GM18499 (cell line): ENCODE data around the gene KNL1.

Experiments
- ATAC-seq: cut with Tn5 transposase; IDR thresholded peaks from one replicate; pipeline ENCODE4 v1.9.1; 2021; ENCODE audit warnings: moderate number of reproducible peaks; ENCODE audit not compliant: insufficient read depth, unreplicated experiment

The KNL1 gene

GRCh38 chr15:40582726-40583246 is 11.3 kb upstream of the KNL1 start:
- ATAC-seq: no peak

GRCh38 chr15:40584191-40584590 is 9.9 kb upstream of the KNL1 start:
- no peak for ATAC-seq

DNA sequence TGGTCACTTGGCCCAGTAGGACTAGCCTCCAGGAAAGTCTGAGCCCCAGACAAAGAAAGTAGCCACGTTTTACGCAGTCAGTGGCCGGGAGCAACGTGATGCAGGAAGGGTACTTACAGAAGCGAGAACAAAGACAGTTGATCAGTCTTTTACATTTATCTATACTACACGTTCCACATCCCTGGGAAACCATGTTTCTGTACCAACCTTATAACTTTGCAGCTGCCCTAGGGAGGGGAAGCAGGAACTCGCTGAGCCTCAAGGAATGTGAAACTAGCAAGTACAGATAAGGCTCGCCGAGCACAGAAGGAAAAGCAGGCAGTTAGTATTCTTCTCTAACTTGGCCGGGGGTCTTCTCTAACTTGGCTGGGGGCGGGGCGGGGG is 3.4 kb upstream of the KNL1 start:
- ATAC-seq: no peak

GRCh38 chr15:40591389-40591788 is 2.7 kb upstream of the KNL1 start:
- no peak for ATAC-seq

GRCh38 chr15:40593165-40593564 is 884 bp upstream of the KNL1 start:
- no peak for ATAC-seq

DNA sequence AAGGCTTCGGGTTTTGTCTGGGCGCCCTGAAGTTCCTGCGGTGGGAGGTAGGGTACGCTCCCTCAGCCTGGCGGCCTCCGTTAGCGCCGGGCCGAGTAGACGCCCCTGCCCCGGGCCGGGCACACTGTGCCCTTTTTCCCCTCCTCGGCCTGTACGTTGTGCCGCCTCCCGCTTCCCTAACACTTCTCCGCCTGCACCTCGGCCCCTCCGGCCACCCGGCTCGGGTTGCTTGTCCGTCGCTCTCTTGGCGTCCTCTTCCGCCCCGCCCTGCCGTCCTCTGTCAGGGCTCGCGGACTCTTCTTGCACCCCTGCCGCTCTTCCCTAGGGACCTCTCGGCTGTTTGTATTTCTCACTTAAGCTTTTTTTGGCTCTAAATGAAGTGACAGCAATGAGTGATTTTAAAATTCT is 384 bp downstream of the KNL1 start:
- peak; percentile 23 for ATAC-seq

DNA sequence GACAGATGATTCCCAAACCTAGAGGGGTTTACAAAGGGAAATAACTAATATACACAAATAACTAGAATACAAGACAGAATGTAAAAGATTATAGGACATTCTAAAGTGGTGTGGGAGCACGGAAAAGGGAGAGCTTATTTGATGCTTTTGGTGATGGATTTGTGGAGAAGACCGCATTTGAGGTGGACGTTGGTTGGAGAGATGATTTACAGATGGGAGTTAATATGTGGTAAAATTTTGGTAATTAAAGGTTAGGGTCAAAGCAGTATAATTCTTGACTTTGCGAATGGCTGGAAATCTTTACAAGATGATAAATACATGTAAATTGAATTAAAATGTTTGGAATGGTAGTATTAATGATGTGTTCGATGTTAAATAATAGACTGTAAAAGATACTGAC is 1.2 kb downstream of the KNL1 start:
- ATAC-seq: no peak

DNA sequence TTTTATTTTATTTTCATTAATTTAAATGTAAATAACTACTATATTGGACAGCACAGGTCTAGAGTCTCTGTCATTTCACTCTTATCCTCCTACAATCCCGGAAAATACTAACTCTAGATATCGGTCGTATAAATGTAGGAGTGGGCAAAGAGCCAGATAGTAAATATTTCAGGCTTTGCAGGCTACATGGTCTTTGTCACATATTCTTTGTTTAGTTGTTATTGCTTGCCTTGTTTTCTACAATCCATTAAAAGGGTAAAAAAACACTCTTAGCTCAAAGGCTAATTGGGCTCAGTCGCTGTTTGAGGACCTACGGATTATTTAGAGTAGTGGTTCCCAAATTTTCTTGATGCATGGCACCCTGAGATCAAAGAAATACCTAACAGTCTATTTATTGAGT is 1.7 kb downstream of the KNL1 start:
- no peak for ATAC-seq

DNA sequence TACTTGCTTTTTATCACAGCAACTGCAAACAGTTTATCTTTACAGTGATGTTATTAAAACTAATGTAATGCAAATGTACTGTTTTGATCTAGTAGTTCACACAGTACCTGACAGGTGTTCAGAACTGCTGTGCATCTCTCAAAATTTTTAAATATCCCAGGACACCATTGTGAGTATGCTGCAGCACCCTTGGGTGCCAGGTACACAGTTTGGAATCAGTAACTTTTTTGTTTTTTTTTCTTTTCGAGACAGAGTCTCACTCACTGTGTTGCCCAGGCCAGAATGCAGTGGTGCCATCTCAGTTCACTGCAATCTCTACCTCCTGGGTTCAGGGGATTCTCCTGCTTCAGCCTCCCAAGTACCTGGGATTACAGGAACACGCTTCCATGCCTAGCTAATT is 3.0 kb downstream of the KNL1 start:
- ATAC-seq: no peak

DNA sequence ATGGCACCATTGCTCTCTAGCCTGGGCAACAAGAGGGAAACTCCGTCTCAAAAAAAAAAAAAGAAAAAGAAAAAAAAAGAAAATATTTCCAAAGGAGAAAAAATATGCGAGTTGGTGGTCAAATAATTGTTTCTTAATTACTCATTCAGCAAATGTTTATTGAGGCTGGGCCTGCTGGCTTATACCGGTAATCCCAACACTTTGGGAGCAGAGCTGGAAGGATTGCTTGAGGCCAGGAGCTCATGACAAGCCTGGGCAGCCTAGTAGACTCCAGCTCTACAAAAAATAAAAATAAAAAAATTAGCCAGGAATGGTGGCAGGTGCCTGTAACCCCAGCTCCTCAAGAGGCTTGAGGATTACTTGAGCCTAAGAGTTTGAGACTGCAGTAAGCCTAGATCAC is 4.1 kb downstream of the KNL1 start:
- no peak for ATAC-seq

DNA sequence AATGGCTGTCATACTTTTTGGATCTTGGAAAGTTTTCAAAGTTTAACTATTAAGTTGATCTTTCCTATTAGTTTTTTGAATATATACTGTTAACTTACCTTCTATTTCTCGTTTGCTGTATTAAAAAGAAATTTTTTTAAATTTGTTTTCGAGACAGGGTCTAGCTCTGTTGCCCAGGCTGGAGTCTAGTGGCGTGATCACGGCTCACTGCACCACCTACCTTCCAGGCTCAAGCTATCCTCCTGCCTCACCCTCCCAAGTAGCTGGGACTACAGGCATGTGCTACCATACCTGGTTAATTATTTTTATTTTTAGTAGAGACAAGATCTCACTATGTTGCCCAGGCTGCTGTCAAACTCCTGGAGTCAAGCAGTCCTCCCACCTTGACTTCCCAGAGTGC is 4.6 kb downstream of the KNL1 start:
- no peak for ATAC-seq

GRCh38 chr15:40600956-40601355 is 6.9 kb downstream of the KNL1 start:
- no peak for ATAC-seq

- ATAC-seq: no peak
Measured at GRCh38 chr15:40603935-40604334, 9.9 kb downstream of the KNL1 start.

DNA sequence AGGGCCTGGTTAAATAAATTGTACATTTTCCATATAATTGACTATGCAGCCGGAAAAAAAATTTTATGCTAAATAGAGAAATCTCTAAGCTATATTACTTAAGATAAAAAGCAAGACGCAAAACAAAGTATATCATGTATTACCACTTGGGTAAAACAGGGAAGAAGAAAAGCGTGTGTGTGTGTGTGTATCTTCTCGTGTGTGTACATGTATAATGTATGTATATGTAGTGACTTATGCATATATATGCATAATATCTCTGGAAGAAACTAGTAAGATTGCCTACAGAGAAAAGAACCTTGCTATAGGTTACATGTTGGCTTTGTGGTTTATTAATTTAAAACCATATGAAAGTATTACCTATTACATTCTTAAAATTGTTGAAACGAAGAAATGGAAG is 19.0 kb downstream of the KNL1 start:
- no peak for ATAC-seq

- no peak for ATAC-seq
Measured at GRCh38 chr15:40618023-40618422, 24.0 kb downstream of the KNL1 start.

- no peak for ATAC-seq
Measured at GRCh38 chr15:40618906-40619305, 24.9 kb downstream of the KNL1 start.

DNA sequence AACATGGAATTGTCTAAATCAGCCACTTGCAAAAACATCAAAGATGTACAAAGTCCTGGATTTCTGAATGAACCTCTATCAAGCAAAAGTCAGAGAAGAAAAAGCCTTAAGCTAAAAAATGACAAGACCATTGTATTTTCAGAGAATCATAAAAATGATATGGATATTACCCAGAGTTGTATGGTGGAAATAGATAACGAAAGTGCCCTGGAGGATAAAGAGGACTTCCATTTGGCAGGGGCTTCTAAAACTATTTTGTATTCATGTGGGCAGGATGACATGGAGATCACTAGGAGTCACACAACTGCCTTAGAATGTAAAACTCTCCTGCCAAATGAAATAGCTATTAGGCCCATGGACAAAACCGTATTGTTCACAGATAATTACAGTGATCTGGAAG is 29.3 kb downstream of the KNL1 start:
- ATAC-seq: no peak

DNA sequence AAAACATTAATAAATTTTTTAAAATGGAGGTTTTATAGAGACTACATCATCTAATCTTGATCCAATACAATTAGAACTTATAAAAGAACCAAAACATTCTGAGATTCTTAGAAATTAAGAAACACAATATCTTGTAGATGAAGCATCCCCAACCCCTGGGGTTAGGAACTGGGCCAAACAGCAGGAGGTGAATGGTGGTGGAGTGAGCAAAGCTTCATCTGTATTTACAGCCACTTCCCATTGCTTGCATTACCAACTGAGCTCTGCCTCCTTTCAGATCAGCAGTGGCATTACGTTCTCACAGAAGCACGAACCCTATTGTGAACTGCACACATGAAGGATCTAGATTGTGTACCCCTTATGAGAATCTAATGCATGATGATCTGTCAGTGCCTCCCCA is 36.3 kb downstream of the KNL1 start:
- no peak for ATAC-seq

DNA sequence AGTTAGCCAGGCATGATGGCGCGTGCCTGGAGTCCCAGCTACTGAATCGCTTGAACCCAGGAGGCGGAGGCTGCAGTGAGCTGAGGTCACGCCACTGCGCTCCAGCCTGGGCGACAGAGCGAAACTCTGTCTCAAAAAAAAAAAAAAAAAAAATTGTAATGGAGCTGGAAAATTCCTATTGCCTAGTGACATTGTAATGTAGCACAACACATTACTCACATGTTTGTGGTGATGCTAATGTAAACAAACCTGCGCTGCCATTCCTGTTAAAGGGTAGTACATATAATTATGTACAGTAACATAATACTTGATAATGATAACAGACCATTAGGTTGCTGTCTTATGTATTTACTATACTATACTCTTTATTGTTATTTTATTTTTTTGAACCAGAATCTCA is 39.1 kb downstream of the KNL1 start:
- ATAC-seq: no peak

DNA sequence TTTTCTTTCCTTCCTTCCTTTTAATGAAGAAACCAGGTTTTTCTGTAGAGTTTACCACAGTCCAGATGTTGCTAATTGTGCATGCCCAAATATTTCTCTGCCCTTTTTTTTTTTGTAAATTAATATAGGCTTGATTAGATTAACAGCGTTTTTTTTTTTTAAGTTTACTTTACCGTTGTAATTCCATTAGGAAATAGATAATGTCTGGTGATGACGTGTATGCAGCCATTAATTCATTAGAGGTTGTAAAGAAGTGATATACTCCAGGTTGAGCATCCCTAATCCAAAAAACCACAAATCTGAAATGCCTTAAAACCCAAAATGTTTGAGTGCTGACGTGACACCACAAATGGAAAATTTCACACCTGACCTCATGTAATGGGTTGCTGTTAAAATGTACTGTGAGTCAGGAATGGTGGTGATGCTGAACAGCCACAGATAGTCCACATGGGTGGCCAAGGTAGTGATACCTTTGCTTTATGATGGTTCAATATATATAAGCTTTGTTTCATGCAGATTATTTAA is 43.2 kb downstream of the KNL1 start:
- ATAC-seq: no peak

- no peak for ATAC-seq
Measured at GRCh38 chr15:40639677-40640076, 45.6 kb downstream of the KNL1 start.

GRCh38 chr15:40647523-40647922 is 53.5 kb downstream of the KNL1 start:
- no peak for ATAC-seq

DNA sequence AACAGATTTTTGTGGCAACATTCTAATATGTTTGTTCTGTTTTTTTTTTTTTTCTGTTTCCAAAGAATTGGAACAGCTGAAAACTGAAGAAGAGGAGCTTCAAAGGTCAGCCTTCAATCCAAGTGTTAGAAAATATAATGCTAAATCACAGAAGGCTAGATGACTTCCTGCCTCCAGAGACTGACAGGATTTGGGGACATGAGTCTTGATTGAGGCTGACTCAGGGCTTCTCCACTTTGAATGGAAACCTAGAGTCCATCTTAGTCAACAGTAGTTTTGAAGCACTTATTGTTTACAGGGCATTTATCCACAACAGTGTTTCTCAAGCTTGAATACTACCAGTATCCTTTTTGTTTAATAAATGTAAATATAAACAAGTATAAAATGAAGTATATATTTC is 56.4 kb downstream of the KNL1 start:
- no peak for ATAC-seq
